Anterior cingulate cortex (tissue), 58 donors: Measurements from ENCODE around the gene PDCD11.
"Not testable (repeated sequence)": the region's sequence is repeated elsewhere in the genome, so short reads cannot be mapped to it uniquely, and the experiment has no call there.

Experiments
- DNase-seq, 58 donors: peaks; one replicate each; lab custom pipeline; 2025; lab: John Stamatoyannopoulos, UW

Gene PDCD11

GRCh38 chr10:103396067-103396788 lies at the start of gene PDCD11, which contains the start of gene ATP5MK:
PDCD11 (plus strand) TSS chr10:103396626; CDS start chr10:103398427, 1,801 bp downstream.
ATP5MK (minus strand) TSS chr10:103396475; CDS start chr10:103392457, 4,018 bp downstream.
- DNase-seq: peak; percentile 79 to 99 (median 96)

- no peak for DNase-seq
Observed at GRCh38 chr10:103350175-103350516, 46.3 kb upstream of the PDCD11 start.

- peak; percentile 15 to 85 (median 70) for DNase-seq
Observed at GRCh38 chr10:103350517-103351260, 45.7 kb upstream of the PDCD11 start, which contains the start of gene PCGF6. PCGF6 (minus strand) TSS chr10:103351140; CDS start chr10:103351066, 74 bp downstream.

GRCh38 chr10:103353281-103353680 lies 43.1 kb upstream of the PDCD11 start:
- no peak for DNase-seq

GRCh38 chr10:103354567-103354966 lies 41.9 kb upstream of the PDCD11 start:
- DNase-seq: not testable (repeated sequence)

GRCh38 chr10:103355906-103356599 lies 40.4 kb upstream of the PDCD11 start:
- no peak for DNase-seq

GRCh38 chr10:103359493-103359892 lies 36.9 kb upstream of the PDCD11 start:
- not testable (repeated sequence) for DNase-seq

GRCh38 chr10:103360791-103361190 lies 35.6 kb upstream of the PDCD11 start:
- not testable (repeated sequence) for DNase-seq

- no peak for DNase-seq
Observed at GRCh38 chr10:103367379-103367781, 29.0 kb upstream of the PDCD11 start.

- peak; percentile 52 to 94 (median 85) for DNase-seq
Observed at GRCh38 chr10:103367782-103368518, 28.5 kb upstream of the PDCD11 start, which contains the start of gene TAF5. TAF5 (plus strand) TSS chr10:103367976; CDS start chr10:103367990, 14 bp downstream.

- no peak for DNase-seq
Observed at GRCh38 chr10:103373544-103373943, 22.9 kb upstream of the PDCD11 start.

GRCh38 chr10:103374263-103374662 lies 22.2 kb upstream of the PDCD11 start:
- DNase-seq: no peak

- DNase-seq: no peak
Observed at GRCh38 chr10:103382769-103383168, 13.7 kb upstream of the PDCD11 start.

GRCh38 chr10:103394180-103394579 lies 2.2 kb upstream of the PDCD11 start:
- no peak for DNase-seq

- DNase-seq: no peak
Observed at GRCh38 chr10:103395754-103396066, 716 bp upstream of the PDCD11 start.

- DNase-seq: no peak
Observed at GRCh38 chr10:103396789-103397087, 312 bp downstream of the PDCD11 start.

GRCh38 chr10:103397191-103397825 lies 882 bp downstream of the PDCD11 start:
- no peak for DNase-seq

- no peak for DNase-seq
Observed at GRCh38 chr10:103413564-103413963, 17.1 kb downstream of the PDCD11 start.

- no peak for DNase-seq
Observed at GRCh38 chr10:103415581-103415980, 19.2 kb downstream of the PDCD11 start.
